Activated CD4-positive, CD25-positive, alpha-beta regulatory T cell (primary cell): Measurements from ENCODE around the gene ADRA2C.

Experiments used
- DNase-seq, 4 experiments: peaks; one replicate each; lab custom pipeline; 2025; lab: John Stamatoyannopoulos, UW

Gene ADRA2C

GRCh38 chr4:3777669-3778068 is 11.5 kb downstream of the ADRA2C start:
- DNase-seq = no peak

GRCh38 chr4:3779509-3779908 is 13.3 kb downstream of the ADRA2C start:
- DNase-seq = no peak

GRCh38 chr4:3780347-3781171 is 14.4 kb downstream of the ADRA2C start:
- no peak for DNase-seq

- DNase-seq = no peak
Observed at GRCh38 chr4:3781193-3781886, 15.2 kb downstream of the ADRA2C start.

- DNase-seq = no peak
Observed at GRCh38 chr4:3781997-3782930, 16.1 kb downstream of the ADRA2C start.

- no peak for DNase-seq
Observed at GRCh38 chr4:3783693-3784306, 17.6 kb downstream of the ADRA2C start.

GRCh38 chr4:3784454-3785291 is 18.5 kb downstream of the ADRA2C start:
- DNase-seq = no peak

GRCh38 chr4:3785292-3785565 is 19.0 kb downstream of the ADRA2C start:
- no peak for DNase-seq

- no peak for DNase-seq
Observed at GRCh38 chr4:3786196-3786869, 20.1 kb downstream of the ADRA2C start.

GRCh38 chr4:3787489-3788365 is 21.5 kb downstream of the ADRA2C start:
- DNase-seq = no peak

- no peak for DNase-seq
Observed at GRCh38 chr4:3788366-3788660, 22.1 kb downstream of the ADRA2C start.

- no peak for DNase-seq
Observed at GRCh38 chr4:3789587-3789986, 23.4 kb downstream of the ADRA2C start.

- no peak for DNase-seq
Observed at GRCh38 chr4:3790006-3790561, 23.9 kb downstream of the ADRA2C start.

GRCh38 chr4:3791256-3791655 is 25.1 kb downstream of the ADRA2C start:
- no peak for DNase-seq

- no peak for DNase-seq
Observed at GRCh38 chr4:3791910-3792542, 25.8 kb downstream of the ADRA2C start.

- DNase-seq = no peak
Observed at GRCh38 chr4:3792813-3793212, 26.6 kb downstream of the ADRA2C start.

- DNase-seq = no peak
Observed at GRCh38 chr4:3793545-3793944, 27.4 kb downstream of the ADRA2C start.

GRCh38 chr4:3796960-3797359 is 30.8 kb downstream of the ADRA2C start:
- DNase-seq = no peak
